Measurements from ENCODE around the gene DHRS4L2.
"Not testable (repeated sequence)": the region's sequence is repeated elsewhere in the genome, so short reads cannot be mapped to it uniquely, and the experiment has no call there.

DNA sequence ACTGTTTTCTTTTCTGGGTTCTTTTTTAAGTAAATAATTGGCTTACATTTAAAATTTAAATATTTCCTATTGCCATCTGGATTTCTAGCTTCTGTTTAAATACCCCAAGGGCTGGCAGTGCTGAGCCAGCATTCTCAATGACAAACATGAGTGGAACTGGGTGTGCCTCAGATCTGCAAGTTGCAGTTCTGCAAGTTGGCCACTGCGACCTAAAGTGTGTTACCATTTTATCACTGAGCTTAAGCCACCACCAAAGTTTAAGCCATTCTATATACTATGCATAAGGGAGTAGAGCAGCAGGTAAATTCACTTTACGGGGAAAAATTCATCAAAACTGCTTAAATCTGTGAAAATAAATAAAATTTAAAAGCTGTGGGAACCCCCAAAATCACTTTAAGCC, 11.5 kb upstream of the DHRS4L2 start:
- TF ChIP-seq, protein P1, sequence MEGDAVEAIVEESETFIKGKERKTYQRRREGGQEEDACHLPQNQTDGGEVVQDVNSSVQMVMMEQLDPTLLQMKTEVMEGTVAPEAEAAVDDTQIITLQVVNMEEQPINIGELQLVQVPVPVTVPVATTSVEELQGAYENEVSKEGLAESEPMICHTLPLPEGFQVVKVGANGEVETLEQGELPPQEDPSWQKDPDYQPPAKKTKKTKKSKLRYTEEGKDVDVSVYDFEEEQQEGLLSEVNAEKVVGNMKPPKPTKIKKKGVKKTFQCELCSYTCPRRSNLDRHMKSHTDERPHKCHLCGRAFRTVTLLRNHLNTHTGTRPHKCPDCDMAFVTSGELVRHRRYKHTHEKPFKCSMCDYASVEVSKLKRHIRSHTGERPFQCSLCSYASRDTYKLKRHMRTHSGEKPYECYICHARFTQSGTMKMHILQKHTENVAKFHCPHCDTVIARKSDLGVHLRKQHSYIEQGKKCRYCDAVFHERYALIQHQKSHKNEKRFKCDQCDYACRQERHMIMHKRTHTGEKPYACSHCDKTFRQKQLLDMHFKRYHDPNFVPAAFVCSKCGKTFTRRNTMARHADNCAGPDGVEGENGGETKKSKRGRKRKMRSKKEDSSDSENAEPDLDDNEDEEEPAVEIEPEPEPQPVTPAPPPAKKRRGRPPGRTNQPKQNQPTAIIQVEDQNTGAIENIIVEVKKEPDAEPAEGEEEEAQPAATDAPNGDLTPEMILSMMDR (IDR thresholded peaks at IDR 0.05; ENCODE audit: low read length), result not testable (repeated sequence)
- not testable (repeated sequence) for TF ChIP-seq EZH2 (optimal IDR thresholded peaks at IDR 0.05; ENCODE audit: low read depth, low read length)

Data from MM.1S (cell line).